Renal pelvis (tissue), 4 donors: ENCODE measurements around the gene HCN2. TPM values are rescaled to one million over a fixed set of nuclear protein-coding genes. Genes with fewer than 3 reads are reported as not detected.
"Not testable (repeated sequence)": the region's sequence is repeated elsewhere in the genome, so short reads cannot be mapped to it uniquely, and the experiment has no call there.

ENCODE experiments used
- DNase-seq: peaks from one replicate; pipeline ENCODE4 v3.0.0-alpha.2; 2013
- polyA plus RNA-seq, 3 donors: library from polyadenylated mRNA; unstranded; fragments of 120-200 nt; gene quantifications; one replicate each; pipeline ENCODE4 v1.2.1, GENCODE V29; 2013; ENCODE audit not compliant: insufficient read length in 3 of 3

Gene HCN2
- polyA plus RNA-seq, 3 donors: 0.27 to 0.48 (median 0.30) TPM

DNA sequence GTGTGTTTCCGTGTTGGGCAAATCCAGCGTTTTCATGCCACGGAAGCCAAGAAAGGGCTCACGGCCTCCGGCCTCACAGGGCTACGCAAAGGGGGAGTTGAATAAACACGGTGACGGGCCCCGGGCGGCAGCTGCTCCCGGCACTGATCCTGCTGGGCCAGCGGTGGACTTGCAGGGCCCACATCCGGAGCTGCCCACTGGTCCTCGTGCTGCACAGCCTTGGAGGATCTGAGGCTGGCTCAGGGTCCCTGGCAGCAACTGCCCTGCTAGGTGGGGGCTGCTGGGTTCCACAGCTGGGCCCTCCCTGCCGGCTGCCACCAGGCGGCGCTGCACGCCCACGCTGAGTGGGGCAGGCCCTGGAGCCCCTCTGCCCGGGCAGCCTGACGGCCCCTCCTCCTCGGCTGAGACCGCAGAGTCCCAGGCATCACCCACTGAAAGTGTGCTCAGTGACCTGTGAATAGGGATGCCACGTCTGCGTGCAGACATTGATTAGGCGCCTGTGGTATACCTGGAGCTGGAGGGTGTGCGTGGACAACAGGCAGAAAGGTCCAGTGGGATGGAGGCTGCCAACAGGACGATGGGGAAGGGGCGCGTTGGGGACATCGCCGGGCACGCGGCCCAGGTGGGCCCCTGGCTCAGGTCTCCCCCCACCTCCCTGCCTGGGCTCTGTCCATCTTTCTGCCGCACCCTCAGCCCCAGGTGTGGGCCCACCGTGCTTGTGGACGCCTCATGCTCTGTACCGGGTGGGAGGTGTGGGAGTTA lies 5.3 kb upstream of the HCN2 start:
- peak; percentile 42 for DNase-seq

DNA sequence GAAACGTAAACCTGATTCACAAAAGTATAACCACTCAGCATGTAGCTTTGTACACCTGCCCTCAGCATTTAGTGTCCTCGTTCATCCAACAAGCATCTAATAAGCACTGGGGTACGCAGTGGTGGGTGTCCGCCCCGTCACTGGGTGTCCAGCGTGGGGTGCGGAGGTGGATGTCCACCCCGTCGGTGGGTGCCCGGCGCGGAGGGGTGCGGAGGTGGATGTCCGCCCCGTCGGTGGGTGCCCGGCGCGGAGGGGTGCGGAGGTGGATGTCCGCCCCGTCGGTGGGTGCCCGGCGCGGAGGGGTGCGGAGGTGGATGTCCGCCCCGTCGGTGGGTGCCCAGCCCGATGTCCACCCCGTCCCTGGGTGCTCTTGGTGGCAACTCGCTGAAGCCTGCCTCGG lies 4.5 kb upstream of the HCN2 start:
- DNase-seq: not testable (repeated sequence)

DNA sequence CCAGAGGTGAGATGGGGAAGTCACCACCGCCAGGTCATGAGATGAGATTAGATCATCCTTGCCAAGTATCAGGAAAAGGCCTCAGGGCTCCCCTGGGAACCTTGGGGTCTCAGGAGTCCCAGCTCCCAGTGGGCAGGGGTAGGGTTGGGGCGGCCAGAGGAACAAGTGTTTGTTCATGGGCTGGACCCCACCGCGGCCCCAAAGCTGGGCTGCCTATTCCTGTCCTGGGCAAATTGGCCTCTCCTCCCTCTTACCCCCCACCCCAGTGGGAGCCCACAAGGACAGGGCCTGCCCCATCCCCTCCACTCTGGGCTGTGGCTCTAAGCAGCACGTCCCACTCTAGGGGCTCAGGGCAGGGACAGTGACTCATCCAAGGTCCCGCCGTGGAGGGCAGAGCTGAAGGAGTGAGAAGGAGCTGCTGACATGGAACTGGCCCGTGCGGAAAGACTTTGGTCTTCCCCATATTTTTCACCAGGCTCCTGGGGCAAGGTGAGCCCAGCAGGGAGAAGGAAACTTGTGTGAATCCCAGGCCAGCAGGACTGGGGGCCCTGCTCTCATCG lies 4.0 kb upstream of the HCN2 start:
- DNase-seq: no peak

DNA sequence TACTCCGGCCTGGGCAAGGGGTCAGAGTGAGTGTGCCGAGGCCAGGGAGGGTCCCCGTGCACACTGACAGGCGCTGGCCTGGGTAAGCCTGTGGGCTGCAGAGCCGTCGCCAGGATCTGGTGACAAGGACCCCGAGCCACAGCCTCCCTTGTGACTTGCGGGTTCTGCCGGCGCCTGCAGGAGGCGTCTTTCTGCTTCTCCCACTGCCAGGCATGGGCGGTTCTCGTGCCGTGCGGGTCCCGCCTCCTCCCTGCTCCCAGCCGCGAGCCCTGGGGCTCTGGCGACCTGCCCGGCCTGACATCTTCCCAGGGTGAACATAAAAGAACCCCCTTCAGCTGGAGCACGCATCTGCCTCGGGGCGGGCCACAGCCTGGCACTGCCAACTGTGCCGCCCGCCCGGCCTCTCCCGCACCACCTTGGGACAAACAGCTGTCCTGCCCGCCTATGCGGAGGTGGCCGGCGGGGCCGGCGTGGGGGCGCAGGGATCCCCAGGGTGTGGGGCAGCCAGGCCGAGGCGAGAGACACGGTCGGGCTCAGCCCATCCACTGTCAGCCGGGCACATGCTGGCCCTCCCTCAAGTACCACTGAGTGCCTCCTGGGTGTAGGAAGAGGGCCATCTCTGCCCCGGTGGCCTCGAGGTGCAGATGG lies 1.5 kb upstream of the HCN2 start:
- peak; percentile 36 for DNase-seq

DNA sequence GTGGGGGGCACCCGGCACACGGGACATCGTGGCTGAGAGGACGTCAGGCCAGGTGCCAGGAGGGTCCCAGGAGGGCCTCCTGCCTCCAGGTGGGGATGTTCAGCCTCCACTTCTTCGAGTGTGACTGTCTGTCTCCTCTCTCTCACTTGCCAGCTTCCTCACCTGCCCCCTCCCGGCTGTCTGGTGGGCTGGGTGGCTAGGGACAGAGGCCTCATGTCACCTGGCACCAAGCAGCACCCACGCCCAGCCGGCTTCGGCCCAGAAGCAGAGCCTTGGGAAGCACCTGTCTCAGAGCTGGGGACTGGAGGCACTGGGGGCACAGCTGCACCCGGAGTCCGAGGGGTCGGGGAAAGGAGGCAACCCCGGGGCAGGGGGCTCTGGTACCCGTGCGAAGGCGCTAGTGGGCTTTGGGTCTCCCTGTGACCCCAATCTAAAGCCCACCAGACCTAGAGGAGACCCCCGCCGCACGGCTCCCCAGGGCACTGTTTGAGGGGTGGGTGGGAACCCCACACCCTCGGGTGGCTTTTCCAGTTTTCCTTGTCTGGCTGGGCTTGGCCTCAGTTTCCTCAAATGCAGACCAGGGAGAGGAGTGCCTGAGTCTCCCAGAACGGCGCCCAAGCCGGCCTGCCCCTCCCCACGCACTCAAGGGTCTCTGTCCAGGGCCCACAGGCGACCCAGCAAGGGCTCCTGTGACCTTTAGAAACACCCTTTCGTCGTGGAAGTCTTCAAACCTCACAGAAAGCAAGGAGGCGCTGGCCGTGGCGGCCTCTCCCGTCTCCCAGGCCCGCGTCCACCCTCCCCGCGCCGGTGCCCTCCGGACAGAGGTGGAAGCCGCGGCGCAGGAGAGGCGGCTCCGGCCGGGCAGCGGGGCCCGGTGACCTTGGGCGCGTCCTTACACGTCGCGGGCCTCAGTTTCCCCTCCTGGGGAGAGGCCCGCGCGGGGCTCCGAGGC lies 664 bp upstream of the HCN2 start:
- no peak for DNase-seq

DNA sequence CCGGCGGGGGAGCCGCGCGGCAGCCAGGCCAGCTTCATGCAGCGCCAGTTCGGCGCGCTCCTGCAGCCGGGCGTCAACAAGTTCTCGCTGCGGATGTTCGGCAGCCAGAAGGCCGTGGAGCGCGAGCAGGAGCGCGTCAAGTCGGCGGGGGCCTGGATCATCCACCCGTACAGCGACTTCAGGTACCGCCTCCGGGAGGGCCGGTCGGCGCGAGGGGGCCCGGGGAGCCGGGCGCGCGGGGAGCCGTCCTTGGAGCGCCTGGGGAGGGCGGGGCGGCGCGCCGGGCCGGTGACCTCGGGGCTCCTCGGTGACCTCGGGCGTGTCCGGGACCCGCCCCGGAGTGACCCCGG lies 690 bp downstream of the HCN2 start:
- DNase-seq: no peak

DNA sequence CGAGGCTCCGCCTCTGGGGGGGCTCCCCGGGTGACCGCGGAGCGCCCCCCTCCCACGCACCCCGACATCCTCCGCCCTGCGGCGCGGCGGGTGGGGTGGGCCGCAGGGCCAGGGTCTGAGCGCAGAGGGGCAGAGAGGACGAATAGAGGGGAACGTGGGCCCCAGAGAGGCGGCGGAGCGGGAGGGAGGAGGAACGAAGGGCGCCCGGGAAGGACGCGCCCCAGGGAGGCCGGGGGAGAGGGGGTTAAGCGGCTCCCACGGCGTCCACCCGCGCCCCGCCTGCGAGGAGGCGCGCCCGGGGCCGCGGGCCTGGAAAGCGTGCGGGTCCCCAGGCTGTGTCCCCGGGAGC lies 1.0 kb downstream of the HCN2 start:
- no peak for DNase-seq

DNA sequence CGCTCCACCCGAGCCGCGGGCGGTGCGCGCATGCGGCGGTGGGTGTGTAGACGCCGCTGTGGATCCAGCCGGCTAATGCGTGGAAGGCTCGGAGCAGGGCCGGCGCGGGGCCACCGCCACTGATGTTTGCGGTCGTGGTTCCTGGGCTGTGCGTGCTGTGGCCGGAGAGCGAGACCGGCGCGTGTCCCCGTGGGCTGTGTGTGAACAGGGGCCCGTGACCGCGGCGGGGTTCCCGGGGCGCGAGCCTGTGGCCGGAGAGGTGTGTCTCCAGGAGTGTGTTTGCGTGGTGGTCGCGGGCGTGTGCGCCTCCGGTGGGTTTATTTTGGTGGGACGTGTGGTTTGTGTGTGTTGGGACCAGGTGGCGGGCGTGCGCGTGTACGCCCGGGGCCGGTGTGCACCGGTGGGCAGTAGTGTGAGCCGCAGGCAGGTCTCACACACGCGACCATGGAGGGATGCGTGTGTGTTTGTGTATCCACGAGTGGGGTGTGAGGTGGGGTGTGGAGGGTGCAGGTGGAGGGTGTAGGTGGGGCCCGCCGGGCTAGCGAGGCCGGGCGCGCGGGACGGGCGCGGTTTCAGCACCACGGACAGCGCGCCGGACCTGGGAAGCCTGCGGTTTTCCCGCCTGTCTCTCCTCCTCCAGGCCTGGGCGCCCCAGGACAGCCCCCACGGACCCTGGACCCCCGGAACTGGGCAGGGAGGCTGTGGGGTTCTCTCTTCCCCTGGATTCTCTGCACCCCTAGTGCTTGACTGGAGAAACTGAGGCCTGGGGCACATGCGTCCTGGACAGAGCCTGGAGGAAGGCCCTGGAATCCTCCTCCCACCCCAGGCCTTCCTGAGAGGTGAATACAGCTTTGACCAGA lies 1.6 kb downstream of the HCN2 start:
- peak; percentile 47 for DNase-seq

DNA sequence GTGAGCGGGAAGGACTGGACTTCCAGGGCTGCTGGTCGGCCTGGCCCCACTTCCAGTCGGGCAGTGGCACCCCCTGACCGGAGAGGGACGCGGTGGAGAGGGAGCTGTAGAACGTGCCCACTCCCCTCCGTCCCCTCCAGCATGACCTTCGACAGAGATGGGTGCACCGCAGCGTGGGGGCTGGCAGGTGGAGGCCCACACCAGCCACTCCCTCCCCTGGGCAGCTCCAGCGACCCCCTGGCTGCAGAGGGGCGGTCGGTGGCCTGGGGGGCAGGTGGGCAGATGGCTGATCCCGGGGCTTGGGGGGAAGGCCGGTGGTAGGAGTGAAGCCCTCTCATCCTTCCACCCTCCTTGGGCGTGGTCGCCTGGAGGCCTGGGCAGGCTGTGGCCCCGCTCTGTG lies 2.4 kb downstream of the HCN2 start:
- DNase-seq: no peak

DNA sequence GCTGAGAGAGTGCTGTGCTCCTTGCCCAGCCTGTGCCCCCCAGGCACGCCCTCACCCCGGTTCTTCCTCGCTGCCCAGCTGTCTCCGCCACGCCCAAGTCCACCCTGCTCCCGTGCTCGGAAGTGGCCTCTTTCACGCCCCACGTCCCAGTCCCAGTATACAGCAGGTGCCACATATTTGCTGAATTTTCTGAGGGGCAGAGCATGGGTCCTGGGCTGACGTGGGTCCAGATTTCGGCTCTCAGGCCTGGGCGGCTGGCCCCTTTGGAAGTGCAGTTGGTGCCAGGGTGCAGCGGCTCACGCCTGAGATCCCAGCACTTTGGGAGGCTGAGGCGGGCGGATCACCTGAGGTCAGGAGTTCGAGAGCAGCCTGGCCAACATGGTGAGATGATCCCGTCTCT lies 3.4 kb downstream of the HCN2 start:
- DNase-seq: no peak

DNA sequence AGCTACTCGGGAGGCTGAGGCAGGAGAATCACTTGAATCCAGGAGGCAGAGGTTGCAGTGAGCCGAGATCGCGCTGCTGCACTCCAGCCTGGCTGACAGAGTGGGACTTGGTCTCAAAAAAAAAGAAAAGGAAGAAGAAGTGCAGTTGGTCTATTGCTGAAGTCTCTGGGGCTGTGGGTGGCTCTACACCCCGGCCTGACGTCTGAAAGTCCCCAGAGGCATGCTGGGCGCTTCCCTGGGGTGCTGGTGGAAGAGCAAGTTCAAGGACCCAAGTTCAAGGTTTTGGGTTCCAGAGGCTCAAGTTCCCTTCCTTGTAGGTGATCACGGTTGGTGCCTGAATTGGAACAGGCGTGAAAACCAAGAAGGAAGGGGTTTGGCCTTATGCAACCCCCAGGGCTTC lies 3.8 kb downstream of the HCN2 start:
- no peak for DNase-seq

DNA sequence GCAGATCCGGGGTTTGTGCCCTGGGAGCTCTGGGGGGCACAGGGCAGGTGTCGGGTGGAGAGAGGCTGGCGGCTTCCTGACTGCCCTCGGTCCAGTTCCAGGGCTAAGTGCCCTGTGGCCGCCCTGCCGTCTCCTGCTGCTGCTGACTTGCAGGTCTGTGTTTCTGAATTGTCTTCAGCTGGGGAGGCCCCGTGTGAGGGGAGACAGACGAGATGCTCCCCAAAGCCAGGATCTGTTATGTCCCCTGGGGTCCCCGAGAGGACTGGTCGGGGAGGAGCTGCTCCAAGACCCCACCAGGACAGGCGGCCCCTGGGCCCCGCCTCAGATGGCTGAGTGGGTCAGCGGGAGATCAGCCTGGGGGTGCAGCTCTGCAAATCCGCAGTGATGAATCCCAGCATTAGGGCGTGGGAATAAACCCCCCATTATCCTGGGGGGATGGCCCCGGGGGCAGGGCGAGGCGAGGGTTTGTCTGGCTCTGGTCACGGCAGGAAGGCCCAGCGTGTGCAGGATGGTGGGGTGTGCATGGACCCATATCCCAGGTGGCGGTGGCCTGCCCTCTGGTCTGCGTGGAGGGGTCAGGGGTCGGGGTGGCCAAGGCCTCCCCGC lies 4.7 kb downstream of the HCN2 start:
- DNase-seq: no peak

DNA sequence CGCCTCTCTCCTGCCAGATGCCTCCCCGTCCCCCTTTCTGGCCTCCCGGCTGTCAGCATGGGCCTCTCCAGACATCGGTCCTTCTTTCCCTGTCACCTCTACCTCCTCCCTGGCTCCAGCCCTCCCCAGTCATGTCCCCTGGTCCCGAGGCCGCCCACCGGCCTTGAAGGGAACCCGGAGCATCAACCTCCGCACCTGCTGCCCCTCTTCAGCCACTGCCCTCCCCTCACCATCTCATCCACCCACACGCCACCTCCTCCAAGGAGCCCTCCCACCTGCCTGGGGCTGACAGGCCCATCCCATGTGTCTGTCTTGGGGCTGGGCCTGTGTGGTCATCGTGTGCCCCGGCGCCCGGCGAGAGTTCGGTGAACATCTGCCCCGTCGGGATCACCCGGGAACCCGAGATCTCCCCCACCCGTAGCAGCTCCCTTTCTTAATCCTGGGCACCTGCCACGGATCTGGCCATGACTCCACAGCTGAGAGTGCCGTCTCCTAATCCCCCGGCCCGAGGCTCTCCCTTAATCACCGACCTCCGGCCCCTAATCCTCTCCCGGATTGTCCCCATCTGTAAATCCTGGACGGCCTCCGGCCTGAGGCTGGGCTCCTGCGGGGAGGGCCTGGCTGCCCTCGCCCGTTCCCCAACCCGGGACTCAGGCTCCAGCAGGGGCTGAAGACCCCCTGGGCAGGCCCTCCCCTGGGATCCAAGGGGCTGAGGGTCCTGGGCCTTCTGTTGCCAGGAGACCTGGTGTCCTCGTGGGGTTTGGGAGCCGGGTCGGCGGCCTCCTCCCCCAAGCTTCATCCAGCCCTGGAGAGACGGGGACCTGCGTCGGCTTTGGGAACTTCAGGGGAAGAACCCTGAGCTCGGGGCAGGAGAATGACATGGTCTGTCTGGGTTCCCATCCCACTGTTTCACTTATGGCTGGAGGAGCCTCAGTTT lies 5.9 kb downstream of the HCN2 start:
- DNase-seq: no peak

DNA sequence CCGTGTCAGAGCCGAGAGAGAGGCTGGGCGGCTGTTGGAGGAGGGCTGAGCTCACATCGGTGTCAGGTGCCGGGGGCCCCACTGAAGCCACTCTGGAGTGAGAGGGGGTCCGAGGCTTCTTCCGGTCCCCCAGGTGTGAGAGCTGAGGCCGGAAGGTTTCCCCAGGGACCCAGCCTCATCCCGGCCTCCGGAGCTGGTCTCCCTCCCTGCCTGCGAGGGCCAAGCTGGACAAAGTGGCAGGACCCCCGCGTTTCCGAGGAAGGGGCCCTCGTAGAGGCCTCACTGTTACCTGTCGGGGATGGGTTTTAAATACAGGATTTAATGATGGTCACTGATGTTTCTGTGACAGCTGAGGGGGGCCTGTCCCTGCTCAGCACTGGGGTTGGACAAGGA lies 6.6 kb downstream of the HCN2 start:
- no peak for DNase-seq

DNA sequence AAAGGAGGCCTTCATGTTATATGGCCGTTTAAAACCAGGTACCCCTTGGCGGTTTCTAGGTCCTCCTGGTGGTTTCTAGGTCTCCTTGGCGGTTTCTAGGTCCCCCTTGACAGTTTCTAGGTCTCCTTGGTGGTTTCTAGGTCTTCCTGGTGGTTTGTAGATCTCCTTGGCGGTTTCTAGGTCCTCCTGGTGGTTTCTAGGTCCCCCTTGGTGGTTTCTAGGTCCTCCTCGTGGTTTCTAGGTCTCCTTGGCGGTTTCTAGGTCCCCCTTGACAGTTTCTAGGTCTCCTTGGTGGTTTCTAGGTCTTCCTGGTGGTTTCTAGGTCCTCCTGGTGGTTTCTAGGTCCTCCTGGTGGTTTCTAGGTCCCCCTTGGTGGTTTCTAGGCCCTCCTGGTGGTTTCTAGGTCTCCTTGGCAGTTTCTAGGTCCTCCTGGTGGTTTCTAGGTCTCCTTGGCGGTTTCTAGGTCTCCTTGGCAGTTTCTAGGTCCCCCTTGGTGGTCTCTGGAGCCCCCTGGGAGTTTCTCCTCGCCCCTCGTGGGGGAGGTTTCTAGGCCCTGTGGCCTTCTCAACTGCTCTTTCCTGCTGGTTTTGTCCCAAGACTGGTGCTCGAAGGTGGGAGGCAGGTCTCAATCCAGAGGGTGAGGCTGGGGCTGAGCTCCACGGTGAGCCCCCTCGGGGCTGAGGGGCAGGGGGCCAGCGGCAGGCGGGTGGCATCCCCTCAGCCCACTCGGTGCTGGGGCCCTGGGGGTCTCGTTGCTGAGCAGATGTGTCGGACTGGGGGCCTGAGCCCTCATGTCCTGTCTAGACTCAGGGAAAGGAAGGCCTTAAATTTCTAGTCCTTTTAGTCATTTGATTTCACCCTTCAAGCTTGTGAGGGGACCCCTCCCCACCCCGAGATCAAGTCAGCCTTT lies 8.0 kb downstream of the HCN2 start:
- DNase-seq: no peak

DNA sequence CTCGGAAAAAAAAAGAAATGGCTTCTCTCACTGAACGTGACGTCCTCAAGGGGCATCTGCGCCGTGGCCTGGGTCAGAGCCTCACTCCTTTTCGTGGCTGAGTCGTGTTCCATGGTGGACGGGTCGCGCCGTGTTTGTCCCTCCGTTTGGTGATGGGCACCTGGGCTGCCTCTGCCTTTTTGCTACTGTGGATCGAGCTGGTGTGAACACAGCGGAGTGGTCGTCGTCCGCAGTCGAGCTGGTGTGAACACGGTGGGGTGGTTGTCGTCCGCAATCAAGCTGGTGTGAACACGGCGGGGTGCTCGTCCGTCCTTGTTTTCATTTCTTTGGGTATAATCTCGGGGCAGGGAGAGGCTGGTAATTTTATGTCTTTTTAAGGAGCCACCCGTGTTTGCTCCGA lies 11.6 kb downstream of the HCN2 start:
- DNase-seq: no peak

DNA sequence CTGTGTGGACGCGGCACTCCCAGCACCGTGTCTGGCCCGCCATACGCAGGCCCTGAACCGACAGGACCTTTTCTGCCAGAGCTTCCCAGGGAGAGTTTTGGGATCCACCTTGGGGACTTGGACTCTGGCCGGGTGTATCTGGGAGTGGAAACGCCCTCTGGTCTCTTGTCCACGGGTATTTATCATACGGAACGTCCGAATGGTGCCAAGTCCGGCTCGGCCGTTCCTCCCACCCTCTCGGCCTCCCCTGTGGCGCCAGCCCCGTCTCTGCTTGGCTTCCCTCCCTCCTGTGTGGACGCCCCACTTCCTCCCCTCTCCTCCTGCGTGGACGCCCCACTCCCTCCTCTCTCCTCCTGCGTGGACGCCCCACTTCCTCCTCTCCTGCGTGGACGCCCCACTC lies 12.1 kb downstream of the HCN2 start:
- DNase-seq: no peak

DNA sequence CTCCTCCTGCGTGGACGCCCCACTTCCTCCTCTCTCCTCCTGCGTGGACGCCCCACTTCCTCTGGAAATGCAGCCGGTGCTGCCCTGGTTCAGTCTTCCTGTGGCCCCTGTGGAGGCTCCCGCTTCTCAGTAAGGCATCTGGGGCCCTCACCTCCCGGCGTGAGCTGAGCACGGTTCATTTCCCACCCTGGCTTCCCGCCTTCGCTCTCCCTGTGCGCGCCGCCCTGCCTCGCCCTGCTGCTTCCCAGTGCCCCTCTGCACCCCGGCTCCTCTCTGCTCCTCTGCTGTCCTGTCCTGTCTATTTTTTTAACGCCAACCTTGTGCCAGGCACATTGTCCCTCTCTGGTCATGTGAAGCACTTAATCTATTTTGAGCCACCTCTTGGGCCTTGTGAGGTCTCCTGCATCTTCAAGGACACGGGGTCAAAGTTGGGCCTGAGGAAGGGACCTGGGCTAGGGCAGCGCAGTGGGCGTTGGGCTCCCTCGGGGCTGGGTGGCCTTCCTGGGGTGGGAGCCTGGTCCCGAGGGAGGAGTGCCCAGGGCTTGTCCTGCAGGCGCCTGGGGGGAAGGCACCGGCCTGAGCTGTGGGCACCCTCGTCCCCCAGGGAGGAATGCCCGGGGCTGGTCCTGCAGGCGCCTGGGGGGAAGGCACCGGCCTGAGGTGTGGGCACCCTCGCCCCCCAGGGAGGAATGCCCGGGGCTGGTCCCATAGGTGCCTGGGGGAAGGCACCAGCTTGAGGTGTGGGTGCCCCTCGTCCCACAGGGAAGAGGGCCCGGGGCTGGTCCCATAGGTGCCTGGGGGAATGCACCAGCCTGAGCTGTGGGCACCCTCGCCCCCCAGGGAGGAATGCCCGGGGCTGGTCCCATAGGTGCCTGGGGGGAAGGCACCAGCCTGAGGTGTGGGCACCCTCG lies 13.0 kb downstream of the HCN2 start:
- no peak for DNase-seq
